IPS-20b (cell line): Measurements from ENCODE around the gene TEX14.
"Not testable (repeated sequence)": the region's sequence is repeated elsewhere in the genome, so short reads cannot be mapped to it uniquely, and the experiment has no call there.

Experiments
- H3K27ac ChIP-seq: one replicate; pipeline ENCODE4 v1.5.1; 2013; ENCODE audit warnings: low read length
- H3K27me3 ChIP-seq: 2 replicates; pipeline ENCODE4 v1.6.1; 2013; ENCODE audit warnings: mild to moderate bottlenecking, low read length, inconsistent platforms; ENCODE audit not compliant: insufficient read depth
- H3K36me3 ChIP-seq: 2 replicates; pipeline ENCODE4 v1.6.1; 2013; ENCODE audit warnings: low read depth, mild to moderate bottlenecking, inconsistent platforms, low read length, moderate library complexity; ENCODE audit not compliant: insufficient read depth
- H3K4me1 ChIP-seq: 2 replicates; pipeline ENCODE4 v1.6.1; 2013; ENCODE audit warnings: mild to moderate bottlenecking, control low read depth, inconsistent platforms, low read length, moderate library complexity; ENCODE audit not compliant: insufficient read depth
- H3K4me3 ChIP-seq: 2 replicates; pipeline ENCODE4 v1.5.1; 2013; ENCODE audit warnings: mild to moderate bottlenecking, low read length, inconsistent platforms
- H3K9ac ChIP-seq: 2 replicates; pipeline ENCODE4 v1.6.1; 2013; ENCODE audit warnings: low read depth, mild to moderate bottlenecking, inconsistent platforms, low read length, moderate library complexity
- H3K9me3 ChIP-seq: 2 replicates; pipeline ENCODE4 v1.6.1; 2013; ENCODE audit warnings: mild to moderate bottlenecking, low read depth, low read length, inconsistent platforms; ENCODE audit not compliant: insufficient read depth

TEX14 gene

DNA sequence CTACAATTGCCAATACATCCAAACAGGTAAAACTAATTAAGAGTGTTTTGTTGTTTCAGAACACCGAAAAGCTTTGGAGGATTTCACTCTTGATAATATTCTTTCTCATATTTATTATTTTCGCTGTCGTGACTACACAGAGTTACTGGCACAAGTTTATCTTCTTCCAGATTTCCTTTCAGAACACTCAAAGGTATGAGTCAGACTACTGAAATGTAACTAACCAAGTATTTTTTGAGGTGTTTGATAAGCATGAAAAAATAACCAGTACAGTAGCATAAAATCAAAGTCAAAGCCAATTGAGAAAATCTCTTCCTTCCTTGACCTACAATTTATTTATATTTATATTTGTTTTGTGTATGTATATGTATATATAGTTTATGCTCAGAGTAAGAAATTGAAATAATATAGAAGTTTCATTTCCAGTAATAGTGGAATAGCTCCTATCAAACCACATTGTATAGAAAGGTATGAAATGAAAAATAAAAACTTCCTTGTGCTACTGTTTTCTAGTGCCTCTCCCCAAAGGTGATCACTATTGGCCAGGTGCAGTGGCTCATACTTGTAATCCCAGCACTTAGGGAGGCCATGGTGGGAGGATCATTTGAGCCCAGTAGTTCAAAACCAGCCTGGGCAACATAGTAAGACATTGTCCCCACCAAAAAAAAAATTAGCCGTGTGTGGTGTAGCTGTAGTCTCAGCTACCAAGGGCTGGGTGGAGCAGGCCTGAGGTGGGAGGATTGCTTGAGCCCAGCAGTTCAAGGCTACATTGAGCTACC, 11.5 kb upstream of the TEX14 start:
- Histone ChIP-seq H3K9ac (no peak overlapping the region), H3K4me3 (no peak overlapping the region), H3K27me3 (no peaks in the 10 kb centered on the region)

DNA sequence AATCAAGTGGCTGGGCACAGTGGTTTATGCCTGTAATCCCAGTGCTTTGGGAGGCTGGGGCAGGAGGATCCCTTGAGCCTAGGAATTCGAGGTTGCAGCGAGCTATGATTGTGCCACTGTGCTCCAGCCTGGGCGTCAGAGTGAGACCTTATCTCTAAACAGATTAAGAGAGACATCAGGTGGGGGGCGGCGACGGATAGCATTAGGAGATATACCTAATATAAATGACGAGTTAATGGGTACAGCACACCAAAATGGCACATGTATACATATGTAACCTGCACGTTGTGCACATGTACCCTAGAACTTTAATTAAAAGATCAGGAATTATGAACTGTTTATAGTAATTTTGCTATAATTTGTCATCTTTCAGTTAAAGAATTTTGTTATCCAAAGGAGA, 10.9 kb upstream of the TEX14 start:
- Histone ChIP-seq H3K4me3 (no peak overlapping the region), H3K27ac (no peak overlapping the region), H3K27me3 (no peaks in the 10 kb centered on the region), H3K9ac (no peak overlapping the region), H3K9me3 (no peaks in the 10 kb centered on the region), H3K36me3 (peaks cover 11% of the 10 kb centered on the region), H3K4me1 (no peaks in the 10 kb centered on the region)

More for the DNA sequence above, 11.5 kb upstream of the TEX14 start:
- Histone ChIP-seq H3K4me1 (no peaks in the 10 kb centered on the region), H3K9me3 (no peaks in the 10 kb centered on the region), H3K36me3 (peaks cover 11% of the 10 kb centered on the region), H3K27ac (no peak overlapping the region)

DNA sequence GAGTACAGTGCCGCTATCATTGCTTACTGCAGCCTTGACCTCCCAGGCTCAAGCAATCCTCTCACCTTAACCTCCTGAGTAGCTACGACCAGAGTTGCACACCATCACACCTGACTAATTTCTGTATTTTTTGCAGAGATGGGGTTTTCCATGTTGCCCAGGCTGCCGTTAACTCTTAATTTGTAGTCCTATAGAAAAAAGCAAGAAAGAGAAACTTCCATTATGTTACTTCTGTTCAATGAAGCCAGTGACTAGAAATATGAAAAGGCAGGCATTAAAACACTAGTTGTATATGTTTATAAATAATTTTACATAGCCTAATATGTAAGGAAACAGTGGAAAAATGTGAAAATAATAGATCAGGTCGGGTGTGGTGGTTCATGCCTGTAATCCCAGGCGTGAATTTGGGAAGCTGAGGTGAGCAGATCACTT, 10.2 kb upstream of the TEX14 start:
- H3K36me3 ChIP-seq, result peaks cover 11% of the 10 kb centered on the region

DNA sequence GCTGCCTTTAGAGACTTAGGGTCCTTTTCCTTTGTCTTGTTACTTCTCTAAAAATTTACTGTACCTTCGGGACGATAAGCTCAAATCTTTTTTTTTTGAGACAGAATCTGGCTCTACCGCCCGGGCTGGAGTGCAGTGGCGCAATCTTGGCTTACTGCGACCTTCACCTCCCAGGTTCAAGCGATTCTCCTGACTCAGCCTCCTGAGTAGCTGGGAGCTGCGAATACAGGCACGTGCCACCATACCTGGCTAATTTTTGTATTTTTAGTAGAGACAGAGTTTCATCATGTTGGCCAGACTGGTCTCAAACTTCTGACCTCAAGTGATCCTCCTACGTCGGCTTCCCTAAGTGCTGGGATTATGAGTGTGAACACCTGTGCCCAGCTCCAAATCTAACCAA, 7.9 kb upstream of the TEX14 start:
- Histone ChIP-seq H3K4me1 (no peaks in the 10 kb centered on the region), H3K36me3 (peaks cover 17% of the 10 kb centered on the region), H3K4me3 (no peak overlapping the region), H3K27ac (no peak overlapping the region), H3K9ac (no peak overlapping the region), H3K9me3 (no peaks in the 10 kb centered on the region), H3K27me3 (no peaks in the 10 kb centered on the region)

More for the DNA sequence above, 10.2 kb upstream of the TEX14 start:
- Histone ChIP-seq H3K9me3 (no peaks in the 10 kb centered on the region), H3K27ac (no peak overlapping the region), H3K4me3 (no peak overlapping the region), H3K27me3 (no peaks in the 10 kb centered on the region), H3K4me1 (no peaks in the 10 kb centered on the region), H3K9ac (no peak overlapping the region)

GRCh38 chr17:58694826-58695225, 3.0 kb upstream of the TEX14 start:
- Histone ChIP-seq H3K27me3 (no peaks in the 10 kb centered on the region; the same call in 1 of the 2 replicates), H3K4me3 (no peak overlapping the region), H3K36me3 (peaks cover 9% of the 10 kb centered on the region; the same call in 1 of the 2 replicates), H3K27ac (no peak overlapping the region), H3K9me3 (no peaks in the 10 kb centered on the region), H3K4me1 (no peaks in the 10 kb centered on the region), H3K9ac (no peak overlapping the region)

GRCh38 chr17:58694302-58694701, 2.5 kb upstream of the TEX14 start:
- Histone ChIP-seq H3K4me1 (no peaks in the 10 kb centered on the region), H3K9ac (no peak overlapping the region), H3K9me3 (no peaks in the 10 kb centered on the region), H3K27ac (no peak overlapping the region), H3K27me3 (no peaks in the 10 kb centered on the region; the same call in 1 of the 2 replicates), H3K4me3 (no peak overlapping the region), H3K36me3 (0 out of 2 replicates have a peak, but pooled peaks cover 6% of the 10 kb centered on the region)

DNA sequence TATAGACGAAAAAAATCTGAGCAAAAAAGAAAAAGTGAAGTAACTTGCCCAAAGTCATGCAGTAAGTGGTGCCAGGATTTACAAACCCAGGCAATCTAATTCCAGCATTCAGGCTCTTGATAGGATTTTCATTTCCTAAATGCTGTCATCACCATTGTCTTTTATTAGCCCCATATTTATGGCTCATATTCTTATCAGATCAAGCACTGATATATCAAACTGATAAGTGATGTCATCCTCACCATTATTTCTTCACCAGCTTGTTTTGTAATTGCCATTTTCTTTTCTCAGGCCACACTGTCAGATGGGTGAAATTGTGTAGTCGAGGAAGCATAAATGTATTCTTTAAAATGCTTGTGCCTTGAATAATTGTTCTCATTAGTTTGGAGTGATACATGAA, 1.9 kb upstream of the TEX14 start:
- no peaks in the 10 kb centered on the region; the same call in 1 of the 2 replicates for H3K27me3 ChIP-seq
- H3K27ac ChIP-seq, result no peak overlapping the region
- H3K9me3 ChIP-seq, result no peaks in the 10 kb centered on the region
- no peaks in the 10 kb centered on the region for H3K4me1 ChIP-seq
- 0 out of 2 replicates have a peak, but pooled peaks cover 6% of the 10 kb centered on the region for H3K36me3 ChIP-seq
- H3K9ac ChIP-seq, result no peak overlapping the region
- no peak overlapping the region for H3K4me3 ChIP-seq

DNA sequence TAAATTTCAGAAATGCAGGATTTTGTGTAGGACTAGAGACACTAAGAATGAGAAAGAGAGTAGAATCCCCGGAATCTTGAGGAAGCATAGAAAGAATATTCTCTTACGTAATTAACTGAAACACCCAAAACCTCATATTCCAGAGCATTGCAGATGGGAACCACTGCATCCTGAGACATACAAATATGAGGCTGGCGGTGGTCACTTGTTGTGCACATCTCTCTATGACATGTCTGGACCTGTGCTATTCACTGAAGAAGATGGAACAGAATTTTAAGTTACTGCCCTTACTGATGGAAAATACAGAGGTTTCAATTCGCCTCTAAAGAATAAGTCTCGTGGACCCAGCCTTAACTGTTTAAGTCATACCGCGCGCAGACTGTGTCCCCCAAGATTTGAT, 1.4 kb upstream of the TEX14 start:
- H3K9me3 ChIP-seq, result no peaks in the 10 kb centered on the region
- no peaks in the 10 kb centered on the region; the same call in 1 of the 2 replicates for H3K27me3 ChIP-seq
- peak overlapping the region; percentile 66; the same call in 1 of the 2 replicates for H3K9ac ChIP-seq
- H3K4me3 ChIP-seq, result peak overlapping the region; percentile 68
- H3K27ac ChIP-seq, result no peak overlapping the region
- no peaks in the 10 kb centered on the region for H3K4me1 ChIP-seq
- H3K36me3 ChIP-seq, result 0 out of 2 replicates have a peak, but pooled peaks cover 6% of the 10 kb centered on the region

DNA sequence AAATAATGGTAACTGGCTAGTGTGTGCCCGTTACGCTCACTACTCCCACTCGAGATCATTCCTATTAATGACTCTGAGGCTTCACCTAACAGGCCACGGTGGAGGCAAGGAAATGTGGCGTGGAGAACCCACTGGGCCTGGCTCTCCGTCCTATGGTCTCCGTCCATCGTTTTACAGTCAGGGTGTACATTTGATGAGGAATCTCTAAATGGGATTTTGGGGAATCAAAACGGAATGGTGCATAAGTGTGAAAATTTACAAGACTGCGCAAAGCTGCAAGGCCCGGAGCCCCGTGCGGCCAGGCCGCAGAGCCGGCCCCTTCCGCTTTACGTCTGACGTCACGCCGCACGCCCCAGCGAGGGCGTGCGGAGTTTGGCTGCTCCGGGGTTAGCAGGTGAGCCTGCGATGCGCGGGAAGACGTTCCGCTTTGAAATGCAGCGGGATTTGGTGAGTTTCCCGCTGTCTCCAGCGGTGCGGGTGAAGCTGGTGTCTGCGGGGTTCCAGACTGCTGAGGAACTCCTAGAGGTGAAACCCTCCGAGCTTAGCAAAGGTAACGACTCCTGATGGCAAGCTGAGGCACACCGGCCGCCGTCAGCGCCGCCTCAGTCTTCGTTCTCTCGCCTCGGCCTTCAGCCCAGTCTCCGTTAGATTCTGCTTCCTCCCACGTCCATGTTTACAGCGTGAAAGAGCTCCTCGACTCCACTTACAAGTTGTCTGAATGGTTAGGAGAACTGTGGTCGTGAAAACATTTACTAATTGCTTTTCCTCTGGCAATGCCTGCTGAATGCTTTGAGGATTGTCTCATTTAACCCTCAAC, 602 bp upstream of the TEX14 start, which contains the start of gene RAD51C:
Gene RAD51C, plus strand, starts transcription at position 364 of the 817 bp plus-strand sequence. Its CDS starts 42 bp downstream, at position 406.
- Histone ChIP-seq H3K4me3 (peak within 1 kb of the TSS; percentile 68), H3K4me1 (no peaks in the 10 kb centered on the region), H3K27ac (no peak within 1 kb of the TSS), H3K27me3 (no peaks in the 10 kb centered on the region; the same call in 1 of the 2 replicates), H3K36me3 (0 out of 2 replicates have a peak, but pooled peaks cover 6% of the 10 kb centered on the region), H3K9me3 (no peaks in the 10 kb centered on the region), H3K9ac (peak within 1 kb of the TSS; percentile 66)

DNA sequence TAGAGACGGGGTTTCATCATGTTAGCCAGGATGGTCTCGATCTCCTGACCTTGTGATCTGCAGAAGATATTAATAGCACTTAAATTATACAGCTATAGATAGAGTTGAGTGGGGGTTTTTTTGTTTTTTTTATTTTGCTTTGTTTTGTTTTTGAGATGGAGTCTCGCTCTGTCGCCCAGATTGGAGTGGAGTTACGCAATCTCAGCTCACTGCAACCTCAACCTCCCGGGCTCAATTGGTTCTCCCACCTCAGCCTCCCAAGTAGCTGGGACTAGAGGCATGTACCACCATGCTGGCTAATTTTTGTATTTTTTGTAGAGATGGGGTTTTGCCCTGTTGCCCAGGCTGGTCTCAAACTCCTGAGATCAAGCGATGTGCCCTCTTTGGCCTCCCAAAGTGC, 1.8 kb downstream of the TEX14 start:
- H3K4me1 ChIP-seq, H3K9me3 ChIP-seq: not testable (repeated sequence)

GRCh38 chr17:58688521-58688920, 3.3 kb downstream of the TEX14 start:
- H3K9me3 ChIP-seq, result no peaks in the 10 kb centered on the region
- no peak overlapping the region for H3K4me3 ChIP-seq
- no peaks in the 10 kb centered on the region for H3K36me3 ChIP-seq
- no peaks in the 10 kb centered on the region for H3K4me1 ChIP-seq
- H3K27me3 ChIP-seq, result no peaks in the 10 kb centered on the region; the same call in 1 of the 2 replicates
- no peak overlapping the region for H3K27ac ChIP-seq
- no peak overlapping the region for H3K9ac ChIP-seq

More for the DNA sequence above, 1.8 kb downstream of the TEX14 start:
- H3K27ac ChIP-seq, H3K4me3 ChIP-seq, H3K9ac ChIP-seq, H3K36me3 ChIP-seq, H3K27me3 ChIP-seq: not testable (repeated sequence)
